Measurements from ENCODE around the gene ABR.
A peak's percentile ranks its signal among the peaks of the same experiment; 100 is the strongest.
"Not testable (repeated sequence)": the region's sequence is repeated elsewhere in the genome, so short reads cannot be mapped to it uniquely, and the experiment has no call there.

Gene ABR

DNA sequence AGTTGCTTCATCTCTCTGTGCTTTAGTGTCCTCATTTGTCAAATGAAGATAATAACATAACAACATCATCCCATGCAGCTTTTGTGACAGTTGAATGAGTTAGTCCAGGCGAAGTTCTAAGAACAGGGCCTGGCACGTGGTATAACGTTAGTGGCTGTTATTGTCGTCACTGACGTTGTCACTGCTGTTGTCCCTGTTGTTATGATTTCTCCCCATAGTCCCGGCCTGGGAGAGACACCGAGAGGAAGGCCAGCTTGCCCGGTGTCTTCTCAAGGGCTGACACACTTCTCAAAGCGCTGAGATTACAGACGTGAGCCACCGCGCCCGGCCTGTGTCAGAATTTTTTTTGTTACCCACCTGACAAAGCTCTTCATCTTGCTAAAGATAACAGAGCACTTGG is 29.9 kb downstream of the ABR start:
- DNase-seq (ENCODE audit: low read depth in 3 of 3): no peak

DNA sequence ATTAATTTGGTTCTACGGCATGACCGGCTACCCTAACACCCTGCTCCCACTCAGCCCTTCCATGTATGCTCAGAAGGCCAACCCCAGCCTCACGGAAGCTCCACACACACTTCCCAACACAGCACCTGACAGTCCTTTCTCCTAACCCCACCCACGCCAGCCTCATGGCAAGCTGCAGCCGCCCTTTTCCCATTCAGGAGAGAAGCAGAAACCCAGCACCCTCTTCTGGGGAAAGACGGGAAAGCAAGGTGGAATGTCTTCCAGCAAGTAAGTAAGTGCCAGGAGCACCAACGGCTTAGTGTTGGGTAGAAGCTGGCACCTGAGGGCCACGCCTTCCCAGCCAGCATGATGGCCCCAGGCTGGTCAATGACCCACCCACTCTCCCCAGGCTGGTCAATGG is 32.1 kb downstream of the ABR start:
- no peak for DNase-seq (ENCODE audit: low read depth in 3 of 3)

DNA sequence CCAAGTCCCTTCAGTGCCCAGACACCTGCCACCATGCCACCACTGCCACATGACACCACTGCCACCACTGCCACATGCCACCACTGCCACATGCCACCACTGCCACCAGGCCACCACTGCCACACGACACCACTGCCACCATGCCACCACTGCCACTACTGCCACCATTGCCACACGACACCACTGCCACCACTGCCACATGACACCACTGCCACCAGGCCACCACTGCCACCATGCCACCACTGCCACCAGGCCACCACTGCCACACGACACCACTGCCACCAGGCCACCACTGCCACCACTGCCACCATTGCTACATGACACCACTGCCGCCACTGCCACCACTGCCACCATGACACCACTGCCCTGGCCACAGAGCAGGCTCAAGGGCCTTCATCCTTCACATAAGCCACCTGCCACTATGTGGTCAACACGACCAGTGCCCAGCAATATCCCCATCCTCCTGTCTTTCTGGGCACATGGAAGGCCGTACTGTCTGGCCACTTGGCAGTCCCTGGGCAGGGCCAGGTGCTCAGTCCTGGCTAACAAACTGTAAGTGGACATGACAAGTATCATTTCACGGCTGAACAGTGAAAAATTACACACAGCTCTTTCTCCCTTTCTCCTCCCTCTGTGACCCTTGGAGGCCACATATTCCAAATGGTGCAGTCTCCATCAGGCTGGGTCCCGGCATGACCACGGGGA is 33.1 kb downstream of the ABR start:
- no peak for DNase-seq (ENCODE audit: low read depth in 3 of 3)

DNA sequence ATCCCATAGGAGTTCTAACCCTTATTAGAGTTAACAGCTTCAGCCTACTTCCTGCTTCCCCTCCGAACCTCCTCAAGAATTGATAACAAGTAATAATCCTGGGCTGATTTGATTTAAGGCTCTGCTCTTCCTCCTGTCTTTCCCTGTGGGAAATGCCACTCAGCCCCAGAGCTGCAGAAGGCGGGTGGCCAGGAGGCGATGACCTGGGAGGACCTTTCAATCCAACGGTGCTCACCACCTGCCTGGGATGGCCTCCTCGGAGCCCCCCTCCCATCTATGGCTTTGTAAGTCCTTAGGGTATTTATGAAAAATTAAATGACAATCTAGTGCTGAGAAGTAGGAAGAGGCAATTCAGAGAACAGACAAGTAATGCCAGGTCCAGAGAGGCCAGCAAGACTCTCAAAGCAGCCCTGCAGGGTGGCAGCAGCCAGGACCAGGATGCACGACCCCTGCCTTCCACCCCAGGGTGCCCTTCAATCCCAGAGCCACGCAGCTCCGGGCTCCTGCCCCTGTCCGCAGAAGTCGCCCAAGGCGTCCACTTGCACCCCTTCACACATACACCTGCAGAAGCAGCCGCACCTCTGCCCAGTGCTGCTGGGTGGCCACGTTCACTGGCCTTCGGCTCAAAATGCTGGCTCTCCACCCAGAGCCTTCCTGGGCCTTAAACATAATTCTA is 34.3 kb downstream of the ABR start:
- no peak for DNase-seq (ENCODE audit: low read depth in 3 of 3)

DNA sequence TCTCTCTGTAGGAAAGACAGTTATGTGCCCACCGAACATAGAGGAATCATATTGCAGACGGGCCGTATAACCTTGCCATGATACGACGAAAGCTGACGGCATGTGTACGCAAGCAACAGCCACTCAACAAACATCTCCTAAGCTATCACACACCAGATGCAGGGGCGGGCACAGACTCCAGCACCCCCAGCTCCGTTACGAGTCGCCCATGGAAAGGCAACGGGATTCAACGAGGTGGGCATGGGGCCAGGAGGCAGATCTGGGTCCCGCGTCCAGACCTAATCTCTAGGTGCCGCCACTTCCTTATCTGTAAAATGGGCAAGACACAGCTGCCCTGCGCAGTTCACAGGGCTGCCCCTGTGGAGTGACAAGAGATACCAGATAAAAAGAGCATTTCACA is 35.6 kb downstream of the ABR start:
- no peak for DNase-seq (ENCODE audit: low read depth in 3 of 3)

DNA sequence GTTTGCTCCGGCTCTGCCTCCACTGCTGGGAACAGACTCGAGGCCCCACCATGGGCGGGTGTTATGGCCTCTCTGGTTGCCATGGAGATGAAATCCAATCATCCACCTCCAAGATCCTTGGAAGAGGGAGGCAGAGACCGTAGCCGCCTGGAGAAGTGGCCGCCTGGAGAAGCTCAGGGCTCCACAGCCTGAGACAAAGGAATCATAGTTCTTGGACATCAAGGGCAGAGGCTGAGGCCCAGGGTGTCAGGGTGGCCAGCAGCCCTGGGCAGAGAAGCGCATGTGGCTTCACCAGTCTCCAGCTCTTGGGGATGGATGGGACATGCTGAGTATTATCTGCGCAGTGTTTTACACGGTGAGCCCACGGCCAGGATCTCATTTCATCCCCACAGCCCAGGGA is 36.2 kb downstream of the ABR start:
- DNase-seq (ENCODE audit: low read depth in 3 of 3): no peak

DNA sequence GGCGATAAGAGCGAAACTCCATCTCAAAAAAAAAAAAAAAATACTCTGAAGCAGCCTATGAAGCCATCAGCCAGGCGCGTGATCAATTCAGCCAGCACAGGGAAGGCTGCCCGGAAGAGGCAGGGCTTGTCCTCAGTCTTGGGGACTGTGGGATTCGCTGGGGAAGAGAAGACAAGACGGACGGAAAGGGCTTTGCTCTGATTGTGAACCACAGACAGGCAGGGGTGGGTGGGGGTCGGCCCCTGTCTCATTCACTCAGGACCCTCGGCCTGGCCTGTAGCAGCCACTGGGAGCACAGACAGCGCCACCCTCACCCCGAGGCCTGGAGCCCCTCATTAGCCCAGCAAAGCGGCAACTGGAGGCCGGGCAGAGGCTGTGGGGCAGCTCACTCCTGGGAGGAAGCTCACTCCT is 37.2 kb downstream of the ABR start:
- DNase-seq (ENCODE audit: low read depth in 3 of 3): no peak

DNA sequence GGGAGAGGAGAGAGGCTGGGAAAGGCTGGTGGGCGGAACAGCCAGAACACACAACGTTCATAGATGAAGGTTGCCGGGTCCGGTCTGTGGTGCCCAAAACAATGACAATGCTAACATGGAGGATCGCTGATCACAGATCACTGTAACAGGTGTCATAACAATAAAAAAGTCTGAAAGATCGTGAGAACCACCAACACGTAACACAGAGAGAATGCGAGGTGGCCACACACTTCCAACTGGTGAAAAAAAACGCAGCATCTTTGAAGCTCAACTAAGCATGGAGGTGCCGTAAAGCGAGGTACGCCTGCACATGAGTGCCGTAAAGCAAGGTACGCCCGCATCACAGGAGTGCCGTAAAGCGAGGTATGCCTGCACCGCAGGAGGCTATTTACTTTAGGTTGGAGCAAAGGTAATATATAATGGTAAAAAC is 42.3 kb downstream of the ABR start:
- DNase-seq (ENCODE audit: low read depth in 3 of 3): no peak

DNA sequence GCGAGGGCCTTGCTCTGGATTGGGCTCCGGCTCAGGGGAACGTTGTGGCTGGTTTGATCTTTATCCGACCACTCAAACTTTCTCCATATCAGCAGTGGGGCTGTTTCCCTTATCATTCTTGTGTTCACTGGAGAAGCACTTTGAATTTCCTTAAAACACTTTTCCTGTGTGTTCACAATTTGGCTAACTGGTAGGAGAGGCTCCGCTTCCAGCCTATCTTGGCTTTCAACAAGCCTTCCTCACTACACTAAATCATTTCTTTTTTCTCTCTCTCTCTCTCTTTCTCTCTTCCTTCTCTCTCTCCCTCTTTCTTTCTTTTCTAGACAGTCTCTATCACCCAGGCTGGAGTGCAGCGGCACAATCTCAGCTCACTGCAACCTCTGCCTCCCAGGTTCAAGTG is 43.0 kb downstream of the ABR start:
- no peak for DNase-seq (ENCODE audit: low read depth in 3 of 3)

DNA sequence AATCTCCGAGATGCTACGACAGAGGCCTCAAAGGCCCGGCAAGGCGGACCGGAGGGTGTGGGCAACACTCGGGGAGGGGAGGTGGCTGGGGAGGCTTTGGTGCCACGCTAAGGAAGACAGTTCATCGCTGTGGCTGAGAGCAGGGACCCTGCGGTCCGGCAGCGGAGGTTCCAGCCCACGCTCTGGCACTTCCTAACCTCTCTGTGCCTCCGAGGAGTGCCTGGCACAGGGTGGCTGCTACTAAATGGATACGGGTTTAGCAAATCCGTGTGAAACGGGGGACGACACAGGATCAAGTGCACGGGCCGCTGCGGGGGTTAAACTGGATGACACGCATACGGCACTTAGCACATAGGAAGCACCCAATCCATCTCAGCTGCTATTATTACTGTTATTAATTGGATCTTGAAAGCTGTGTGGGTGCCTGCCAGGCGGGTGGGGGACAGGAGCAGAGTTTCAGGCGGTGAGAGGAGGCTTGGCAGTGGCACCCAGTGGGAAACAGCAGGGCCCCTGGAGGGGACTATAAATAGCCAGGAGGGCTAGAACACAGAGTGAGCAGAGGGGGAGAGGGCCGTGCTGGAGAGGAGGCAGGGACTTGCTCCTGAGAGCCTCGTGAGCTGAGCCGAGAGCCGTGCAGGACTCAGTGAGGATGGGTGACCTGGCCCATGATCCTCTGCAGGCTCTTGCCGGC is 45.0 kb downstream of the ABR start:
- DNase-seq (ENCODE audit: low read depth in 3 of 3): no peak

DNA sequence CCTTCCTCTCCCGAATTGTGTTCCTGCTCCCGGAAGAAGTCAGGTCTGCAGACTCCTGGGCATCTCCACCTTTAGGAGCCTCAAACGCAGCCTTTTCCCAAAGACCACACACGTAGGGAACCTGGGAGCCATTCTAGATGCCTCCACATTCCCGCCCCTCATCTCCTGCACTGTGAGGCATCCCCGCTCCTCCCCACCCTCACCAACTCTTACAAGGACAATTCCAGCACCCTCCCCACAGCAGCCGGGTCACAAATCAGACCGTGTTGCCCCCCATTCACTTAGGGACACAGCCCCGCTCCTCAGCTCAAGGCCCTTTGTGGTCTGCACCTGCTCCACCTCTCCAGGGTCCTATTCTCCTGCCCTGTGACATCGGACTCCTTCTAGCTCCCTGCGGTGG is 49.6 kb downstream of the ABR start:
- DNase-seq (ENCODE audit: low read depth in 3 of 3): no peak

DNA sequence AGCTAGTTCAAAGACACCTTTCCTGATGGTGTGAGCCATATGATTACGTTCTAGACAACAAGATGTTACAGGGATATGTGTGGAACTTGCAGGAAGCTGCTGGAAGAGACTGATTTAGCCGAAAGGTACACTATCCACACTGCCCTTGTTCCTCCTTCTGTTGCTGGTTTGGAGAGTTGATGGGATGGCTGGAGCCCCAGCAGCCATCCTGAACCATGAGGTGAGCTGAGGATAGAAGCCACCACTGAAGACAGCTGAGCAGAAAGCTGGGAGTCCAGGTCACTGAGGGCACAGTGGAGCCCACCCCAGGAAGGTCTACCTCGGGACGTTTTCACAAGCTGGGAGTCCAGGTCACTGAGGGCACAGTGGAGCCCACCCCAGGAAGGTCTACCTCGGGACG is 51.3 kb downstream of the ABR start:
- not testable (repeated sequence) for DNase-seq (ENCODE audit: low read depth in 3 of 3)

DNA sequence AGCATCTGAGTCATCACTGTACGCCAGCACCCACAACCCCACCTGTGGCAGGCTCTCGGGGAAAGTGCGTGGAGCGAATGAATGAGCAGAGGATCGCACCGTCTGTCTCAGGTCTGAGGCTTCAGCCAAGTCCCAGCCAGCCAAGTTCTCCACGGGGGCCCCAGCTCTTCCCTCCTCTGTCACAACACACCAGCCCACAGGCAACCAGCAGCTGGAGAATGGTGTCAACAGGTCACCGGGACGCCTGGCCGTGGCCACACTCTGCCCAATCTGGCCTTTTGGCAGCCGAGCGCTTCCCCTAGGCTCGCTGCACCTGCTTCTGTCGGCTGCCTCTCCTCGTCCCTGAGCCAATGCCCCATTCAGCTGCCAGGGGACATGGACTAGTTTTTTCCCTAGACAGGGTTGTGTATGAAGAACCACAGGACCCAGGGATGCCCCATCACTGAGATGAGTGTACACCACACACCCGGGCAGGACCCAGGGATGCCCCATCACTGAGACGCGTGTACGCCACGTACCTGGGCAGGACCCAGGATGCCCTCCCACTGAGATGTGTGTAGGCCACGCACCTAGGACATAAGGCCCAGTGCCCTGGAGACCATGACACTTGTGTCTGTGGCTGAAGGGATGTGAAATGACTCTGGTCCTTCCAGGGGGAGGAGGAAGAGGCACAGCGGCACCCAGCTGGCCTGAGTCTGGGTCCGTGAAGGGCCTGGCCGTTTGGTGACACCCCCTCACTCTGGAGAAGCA is 52.8 kb downstream of the ABR start:
- no peak for DNase-seq (ENCODE audit: low read depth in 3 of 3)

DNA sequence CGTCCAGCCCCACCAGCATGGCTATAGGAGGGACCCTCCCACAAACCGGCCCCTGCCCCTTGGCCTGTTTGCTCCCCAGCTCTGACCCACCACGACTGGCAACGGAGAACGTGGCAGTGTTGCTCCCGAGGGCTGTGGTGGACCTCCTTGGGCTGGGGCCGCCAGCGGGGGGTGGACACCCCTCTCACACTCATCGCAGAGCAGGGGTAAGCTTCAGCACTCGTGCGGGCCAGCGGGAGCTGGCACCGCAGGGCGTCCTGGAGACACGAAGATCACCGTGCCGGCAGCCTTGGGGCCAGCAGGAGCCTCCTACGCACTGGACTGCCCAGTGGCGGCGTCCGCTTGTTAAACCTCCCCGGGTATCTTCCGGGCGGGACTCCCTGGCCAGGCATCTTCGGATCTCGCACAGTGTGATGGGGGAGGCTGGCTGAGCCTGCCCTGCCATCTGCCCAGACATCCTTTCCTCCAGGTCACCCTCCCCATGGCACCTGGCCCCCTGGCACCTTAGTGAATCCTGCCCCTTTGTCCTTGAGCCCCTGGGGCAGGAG is 53.5 kb downstream of the ABR start:
- DNase-seq (ENCODE audit: low read depth in 3 of 3): no peak

DNA sequence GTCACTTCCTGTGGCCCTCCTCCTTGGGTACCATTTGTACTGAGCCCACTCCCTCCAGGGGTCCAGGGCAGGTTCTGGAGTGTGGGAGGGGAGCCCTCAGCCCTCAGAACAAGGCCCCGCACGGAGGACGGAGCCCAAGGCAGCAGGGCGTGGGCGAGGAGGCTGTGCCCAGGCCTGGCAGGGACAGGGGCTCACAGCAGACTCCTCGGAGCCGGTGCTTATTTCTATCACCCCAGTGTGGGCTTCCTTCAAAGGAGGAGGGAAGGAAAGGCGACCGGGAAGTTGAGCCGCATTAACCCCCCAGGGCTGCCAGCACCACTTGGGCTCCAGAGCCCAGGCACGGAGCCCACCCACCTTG is 54.0 kb downstream of the ABR start:
- DNase-seq (ENCODE audit: low read depth in 3 of 3): no peak

DNA sequence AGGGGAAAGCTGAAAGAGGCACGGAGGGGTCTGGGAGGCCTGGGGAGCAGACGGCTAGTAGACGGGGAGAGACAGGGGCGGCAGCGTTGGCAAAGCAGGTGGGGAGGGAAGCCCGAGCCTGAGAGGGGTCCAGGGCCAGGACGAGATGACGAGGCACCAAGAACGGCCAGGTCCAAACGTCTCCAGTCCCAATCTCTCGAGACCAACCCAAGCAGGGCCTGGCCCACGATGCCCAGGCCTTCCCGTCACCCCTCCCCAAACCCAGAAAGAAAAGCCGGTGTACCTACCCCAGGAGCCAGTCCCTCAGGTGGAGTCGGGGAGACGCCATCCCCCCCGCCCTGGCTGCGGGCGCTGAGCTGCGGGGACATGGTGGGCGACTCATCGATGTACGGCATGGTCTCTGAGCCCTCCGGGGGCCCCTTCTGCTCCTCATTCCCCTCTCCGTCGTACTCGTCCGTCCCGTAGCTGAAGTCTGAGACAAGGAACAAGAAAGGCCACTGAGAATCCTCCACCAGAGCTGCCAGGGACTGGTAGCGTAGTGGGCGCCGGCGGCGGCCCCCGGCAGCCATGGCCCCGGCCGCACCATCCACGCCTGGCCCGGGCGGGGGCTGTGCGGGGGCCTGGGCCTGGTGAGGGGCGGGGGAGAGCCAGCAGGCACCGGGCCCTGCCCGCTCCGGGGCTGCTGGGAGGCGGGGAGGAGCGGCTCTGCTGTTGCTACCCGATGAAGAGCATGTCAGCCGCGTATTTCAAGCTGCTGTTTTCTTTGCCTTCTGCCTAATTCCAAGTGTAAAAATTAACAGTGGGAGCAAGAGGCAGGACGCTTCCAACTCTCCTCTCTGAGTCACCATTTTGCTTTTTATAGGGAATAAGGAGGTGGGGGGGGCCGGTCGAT is 54.6 kb downstream of the ABR start:
- no peak for DNase-seq (ENCODE audit: low read depth in 3 of 3)

DNA sequence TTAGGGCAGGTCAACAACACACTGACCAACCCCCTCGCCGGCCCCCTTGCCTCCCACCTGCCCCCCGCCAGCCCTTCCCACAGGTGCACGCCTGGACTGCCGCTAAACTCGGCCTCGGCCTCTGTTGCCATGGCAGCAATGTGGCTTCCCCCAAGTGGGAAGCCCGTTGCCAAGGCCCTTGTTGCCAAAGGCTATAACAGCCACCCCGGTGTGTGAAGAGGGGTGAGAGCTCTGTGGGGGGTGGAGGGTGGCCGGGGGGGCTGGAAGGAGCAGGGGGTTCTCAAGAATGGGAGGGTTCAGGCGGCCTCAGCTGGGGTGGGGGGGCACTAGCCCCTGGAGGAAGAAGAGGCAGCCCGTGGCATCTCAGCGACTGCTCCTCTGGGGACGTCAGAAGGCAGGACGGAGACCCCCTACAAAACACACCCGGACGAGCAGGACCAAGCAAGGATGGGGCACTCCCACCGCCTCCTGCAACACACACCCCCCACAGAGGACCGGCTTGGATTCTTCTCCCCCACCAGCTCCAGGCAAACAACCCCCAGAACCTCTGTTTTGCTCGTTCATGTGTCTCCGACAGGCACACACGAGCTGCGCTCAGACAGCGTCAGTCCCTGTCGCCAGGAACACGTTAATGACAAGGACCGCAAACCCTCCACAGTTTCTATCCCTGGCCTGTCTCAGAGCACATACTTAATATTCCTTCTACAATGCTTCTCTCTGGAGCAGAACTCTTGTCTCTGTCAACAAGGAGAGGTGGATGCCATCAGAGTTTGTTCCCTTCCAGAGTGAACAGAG is 55.7 kb downstream of the ABR start:
- DNase-seq (ENCODE audit: low read depth in 3 of 3): no peak

DNA sequence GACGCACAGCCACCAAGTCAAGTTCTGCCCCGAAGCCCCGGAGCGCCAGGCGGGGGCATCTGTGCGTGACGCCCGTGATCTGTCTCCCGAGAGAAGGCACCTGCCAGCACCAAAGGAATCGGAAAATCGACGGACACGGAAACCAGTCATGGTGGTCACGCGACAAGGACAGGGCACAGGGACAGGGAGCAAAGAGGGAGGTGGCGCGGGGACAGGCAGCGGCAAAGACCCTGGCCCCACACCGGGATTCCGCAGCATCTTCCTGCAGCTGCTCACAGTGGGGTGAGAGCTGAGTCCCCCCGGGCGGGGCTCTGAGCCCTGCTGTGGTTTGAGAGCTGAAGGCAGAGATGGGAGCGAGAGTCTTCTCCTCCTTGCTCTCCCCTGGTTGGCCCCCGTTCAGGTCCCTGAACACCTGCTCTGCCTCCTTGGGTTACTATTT is 56.4 kb downstream of the ABR start:
- no peak for DNase-seq (ENCODE audit: low read depth in 3 of 3)

DNA sequence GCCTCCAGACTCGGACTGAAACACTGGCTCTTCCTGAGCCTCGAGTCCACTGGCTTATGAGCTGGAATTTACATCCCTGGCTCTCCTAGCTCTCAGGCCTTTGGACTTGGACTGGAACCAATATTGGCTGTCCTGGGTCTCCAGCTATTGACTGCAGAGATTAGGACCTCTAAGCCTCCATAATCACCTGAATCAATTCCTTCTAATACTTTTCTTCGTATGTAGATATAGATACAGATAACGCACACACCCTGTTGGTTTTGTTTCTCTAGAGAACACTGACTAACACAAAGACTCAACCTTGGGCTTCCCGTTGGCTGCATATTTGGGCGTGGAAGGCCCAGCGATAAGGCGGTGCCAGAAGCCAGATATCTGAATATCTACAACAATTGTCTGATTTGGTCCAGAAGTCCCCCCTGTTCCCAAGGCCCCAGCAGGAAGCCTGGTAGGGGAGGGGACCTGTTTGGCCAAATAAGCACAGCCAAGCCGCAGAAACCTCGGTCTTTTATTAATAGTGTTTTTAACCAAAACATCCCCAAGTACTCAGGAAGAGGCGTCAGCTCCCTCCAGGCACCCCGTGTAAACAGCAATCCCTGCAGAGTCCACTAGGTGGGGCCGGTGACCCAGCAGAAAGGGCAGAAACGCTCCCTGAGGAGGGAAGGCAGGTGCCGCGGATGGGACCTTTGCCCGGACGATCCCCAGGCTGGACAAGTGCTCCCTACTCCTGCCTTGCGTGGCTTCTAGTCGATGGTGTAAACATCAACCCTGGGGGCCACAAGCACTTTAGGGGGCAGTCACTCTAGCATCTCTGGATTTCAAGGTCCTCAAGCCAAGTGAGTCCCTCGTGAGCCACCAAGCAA is 57.0 kb downstream of the ABR start:
- DNase-seq (ENCODE audit: low read depth in 3 of 3): peak; percentile 66 to 83 (median 75)
